ENCODE results near the gene PPP4R1. TPM values are rescaled to one million over a fixed set of nuclear protein-coding genes. Genes with fewer than 3 reads are reported as not detected.

The PPP4R1 gene
- total and polyA plus RNA-seq, 7 donors, result 10.3 to 36.1 (median 27.8) TPM

- Histone ChIP-seq H3K36me3 (ENCODE audit: insufficient read depth in 1 of 2, low read depth in 1 of 2) (no peaks in the 10 kb centered on the region), H3K27ac (peak overlapping the region; percentile 48), H3K27me3 (ENCODE audit: insufficient read depth in 3 of 3, low read length in 2 of 3) (no peaks in the 10 kb centered on the region), H3K4me3 (peak overlapping the region; percentile 13), H3K9me3 (peaks cover 8% of the 10 kb centered on the region), H3K4me1 (peaks cover 37% of the 10 kb centered on the region)
- DNase-seq (no peak), ATAC-seq (peak; percentile 82 to 96 (median 88))
- WGBS, 3 donors, result 32 to 47% (median 43%) methylated on average over 4 of the region's 4 CpGs
- intact Hi-C loops (cut with DNase I), result no loop called here
- no peak for TF ChIP-seq CTCF (IDR thresholded peaks at IDR 0.05)
Measured at GRCh38 chr18:9506046-9506792, 108.1 kb downstream of the PPP4R1 start.

Other genes starting within 250 kb of the PPP4R1 start
- 10 to 100 TPM; 28.7 to 42.6 (median 39.6) TPM for gene RALBP1, start 139.0 kb downstream of the PPP4R1 start, total RNA-seq
- 10 to 100 TPM; 32.7 to 85.0 (median 32.8) TPM for gene RALBP1, start 139.0 kb downstream of the PPP4R1 start, polyA plus RNA-seq
- 1 to 10 TPM; 5.3 to 8.9 (median 6.6) TPM for gene RAB31, start 93.7 kb upstream of the PPP4R1 start, total RNA-seq
- gene RAB31, start 93.7 kb upstream of the PPP4R1 start, polyA plus RNA-seq, result 1 to 10 TPM; 2.2 to 4.1 (median 3.0) TPM

Measured in psoas muscle (tissue), 8 donors.